ENCODE results near the gene MARK1. TPM values are rescaled to one million over a fixed set of nuclear protein-coding genes. Genes with fewer than 3 reads are reported as not detected.

Gene MARK1
- total RNA-seq, 1 experiment from 2014 or later, result 17.8 TPM

DNA sequence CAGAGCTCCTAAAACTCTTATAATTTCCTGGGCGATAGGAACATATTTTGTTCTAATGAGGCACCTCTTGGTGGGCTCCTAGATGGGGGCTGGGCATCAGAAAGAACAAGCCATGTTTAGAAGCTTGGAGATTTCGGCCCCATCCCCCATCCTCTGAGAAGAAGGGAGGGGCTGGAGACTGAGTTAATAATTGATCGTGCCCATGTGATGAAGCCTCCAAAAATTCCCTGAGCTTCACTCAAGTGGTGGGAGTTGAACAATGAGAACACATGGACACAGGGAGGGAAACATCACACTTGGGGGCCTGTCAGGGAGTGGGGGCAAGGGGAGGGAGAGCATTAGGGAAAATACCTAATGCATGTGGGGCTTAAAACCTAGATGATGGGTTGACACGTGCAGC, 180.3 kb downstream of the MARK1 start:
- Histone ChIP-seq H3T11ph (ENCODE audit: low read length) (no peak overlapping the region), H3K4me2 (ENCODE audit: insufficient read depth, insufficient read length, low read length) (no peak overlapping the region), H3K56ac (ENCODE audit: insufficient read length, low read depth, low read length) (no peak overlapping the region), H3K18ac (ENCODE audit: insufficient read length, low read depth, low read length) (no peak overlapping the region), H2BK12ac (ENCODE audit: insufficient read length, low read depth, low read length) (no peak overlapping the region), H4K8ac (replicated peaks; ENCODE audit: insufficient read length, low read depth, low read length) (no peak overlapping the region), H3K14ac (ENCODE audit: insufficient read depth, low read length) (no peak overlapping the region), H3K4me1 (ENCODE audit: insufficient read depth, low read length) (no peaks in the 10 kb centered on the region), H3K27me3 (ENCODE audit: insufficient read depth, low read length) (no peaks in the 10 kb centered on the region), H3K23me2 (ENCODE audit: insufficient read length, low read depth, low read length, poor library complexity, severe bottlenecking) (no peaks in the 10 kb centered on the region), H3K79me2 (ENCODE audit: insufficient read depth, low read length) (no peaks in the 10 kb centered on the region), H2BK120ac (ENCODE audit: low read depth, low read length, poor library complexity, severe bottlenecking) (no peak overlapping the region), H3K79me1 (ENCODE audit: insufficient read depth, low read depth, low read length, poor library complexity, severe bottlenecking) (no peaks in the 10 kb centered on the region), H3K27ac (ENCODE audit: insufficient read length, low read depth, low read length) (no peak overlapping the region), H2AK5ac (ENCODE audit: insufficient read length, low read length) (no peak overlapping the region), H3K9ac (ENCODE audit: extremely low read depth, insufficient read length, low read length) (no peak overlapping the region), H4K5ac (ENCODE audit: insufficient read length, low read depth, low read length) (no peak overlapping the region), H3K4ac (ENCODE audit: low read depth, low read length) (no peak overlapping the region), H2BK20ac (ENCODE audit: low read depth, low read length, poor library complexity, severe bottlenecking) (no peak overlapping the region), H4K91ac (ENCODE audit: insufficient read length, low read depth, low read length) (no peak overlapping the region), H2BK5ac (ENCODE audit: insufficient read length, low read length) (no peak overlapping the region), H2AFZ (ENCODE audit: low read length) (no peak overlapping the region), H3K9me3 (ENCODE audit: control insufficient read depth, low read depth, low read length) (no peaks in the 10 kb centered on the region), H4K20me1 (ENCODE audit: control insufficient read depth, insufficient read depth, insufficient read length) (no peaks in the 10 kb centered on the region), H2BK15ac (ENCODE audit: low read depth, low read length) (no peak overlapping the region), H3K23ac (ENCODE audit: insufficient read length, low read depth, low read length) (no peak overlapping the region)
- Mint-ChIP-seq H3K9me3 (no peaks in the 10 kb centered on the region), H3K27ac (no peak overlapping the region), H3K27me3 (ENCODE audit: low read depth) (peaks cover 2% of the 10 kb centered on the region), H3K36me3 (ENCODE audit: insufficient read depth in 1 of 3, low read depth in 3 of 3) (no peaks in the 10 kb centered on the region), H3K4me1 (peaks cover 16 to 18% of the 10 kb centered on the region in 2 experiments), H3K4me3 (no peak overlapping the region)
- no peak for DNase-seq
- no CpG with 5 or more reads among the region's 4 CpGs for WGBS (ENCODE audit: extremely low coverage, insufficient read length, low lambda C conversion rate)
- TF ChIP-seq, protein P1, sequence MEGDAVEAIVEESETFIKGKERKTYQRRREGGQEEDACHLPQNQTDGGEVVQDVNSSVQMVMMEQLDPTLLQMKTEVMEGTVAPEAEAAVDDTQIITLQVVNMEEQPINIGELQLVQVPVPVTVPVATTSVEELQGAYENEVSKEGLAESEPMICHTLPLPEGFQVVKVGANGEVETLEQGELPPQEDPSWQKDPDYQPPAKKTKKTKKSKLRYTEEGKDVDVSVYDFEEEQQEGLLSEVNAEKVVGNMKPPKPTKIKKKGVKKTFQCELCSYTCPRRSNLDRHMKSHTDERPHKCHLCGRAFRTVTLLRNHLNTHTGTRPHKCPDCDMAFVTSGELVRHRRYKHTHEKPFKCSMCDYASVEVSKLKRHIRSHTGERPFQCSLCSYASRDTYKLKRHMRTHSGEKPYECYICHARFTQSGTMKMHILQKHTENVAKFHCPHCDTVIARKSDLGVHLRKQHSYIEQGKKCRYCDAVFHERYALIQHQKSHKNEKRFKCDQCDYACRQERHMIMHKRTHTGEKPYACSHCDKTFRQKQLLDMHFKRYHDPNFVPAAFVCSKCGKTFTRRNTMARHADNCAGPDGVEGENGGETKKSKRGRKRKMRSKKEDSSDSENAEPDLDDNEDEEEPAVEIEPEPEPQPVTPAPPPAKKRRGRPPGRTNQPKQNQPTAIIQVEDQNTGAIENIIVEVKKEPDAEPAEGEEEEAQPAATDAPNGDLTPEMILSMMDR (conservative IDR thresholded peaks at IDR 0.05), result no peak
